Frontal cortex (tissue), 4 donors: ENCODE results near the gene MSL1. TPM values are rescaled to one million over a fixed set of nuclear protein-coding genes. Genes with fewer than 3 reads are reported as not detected.
A peak's percentile ranks its signal among the peaks of the same experiment; 100 is the strongest.

Experiments used
- DNase-seq, 2 donors: peaks; one replicate each; pipeline ENCODE4 v3.0.0; 2012; ENCODE audit warnings: low spot score in 2 of 2
- FAIRE-seq: peaks from 2 replicates; lab custom pipeline; 2012; peaks lifted over from hg19 to GRCh38; lab: Jason Lieb, UNC
- total RNA-seq: library from RNA; depleted of rRNA; stranded (reverse); fragments of >200 nt; gene quantifications from one replicate; pipeline ENCODE4 v1.2.3, GENCODE V29; 2014
- donor health status: control.
- donor health status: control.
- donor health status: control.

The MSL1 gene
- total RNA-seq, 1 donor from 2014 or later = 81.5 TPM

- FAIRE-seq (no peak), DNase-seq (no peak)
These were observed 31.3 kb upstream of the MSL1 start for GRCh38 chr17:40090237-40091119.

- DNase-seq = no peak
- FAIRE-seq = no peak
These were observed 29.9 kb upstream of the MSL1 start for GRCh38 chr17:40091691-40092397.

GRCh38 chr17:40092581-40092980 lies 29.2 kb upstream of the MSL1 start:
- DNase-seq (peak in 1 of 2 donors; percentile 63), FAIRE-seq (no peak)

- DNase-seq (no peak), FAIRE-seq (no peak)
These were observed 28.7 kb upstream of the MSL1 start for GRCh38 chr17:40093005-40093579.

GRCh38 chr17:40093580-40094201 lies 28.1 kb upstream of the MSL1 start:
- no peak for FAIRE-seq
- no peak for DNase-seq

- DNase-seq (no peak), FAIRE-seq (no peak)
These were observed 26.9 kb upstream of the MSL1 start for GRCh38 chr17:40094874-40095273.

- DNase-seq (no peak), FAIRE-seq (no peak)
These were observed 26.3 kb upstream of the MSL1 start for GRCh38 chr17:40095351-40095943.

GRCh38 chr17:40095944-40096791 lies 25.6 kb upstream of the MSL1 start:
- no peak for FAIRE-seq
- peak in 1 of 2 donors; percentile 56 for DNase-seq

- FAIRE-seq (no peak), DNase-seq (no peak)
These were observed 24.7 kb upstream of the MSL1 start for GRCh38 chr17:40097087-40097486.

- DNase-seq (no peak), FAIRE-seq (no peak)
These were observed 23.6 kb upstream of the MSL1 start for GRCh38 chr17:40097931-40098845.

- DNase-seq (peak; percentile 87 to 94), FAIRE-seq (no peak)
These were observed 22.7 kb upstream of the MSL1 start for GRCh38 chr17:40098846-40099618.

- DNase-seq = no peak
- no peak for FAIRE-seq
These were observed 22.0 kb upstream of the MSL1 start for GRCh38 chr17:40099619-40100418.

GRCh38 chr17:40100419-40100668 lies 21.4 kb upstream of the MSL1 start, which contains the start of gene NR1D1:
Gene NR1D1 (minus strand): TSS chr17:40100589. CDS start chr17:40100094, 495 bp downstream.
- FAIRE-seq = no peak

GRCh38 chr17:40100669-40101366 lies 21.0 kb upstream of the MSL1 start:
- DNase-seq = peak; percentile 83 to 87
- no peak for FAIRE-seq

More at GRCh38 chr17:40100419-40100668, 21.4 kb upstream of the MSL1 start, which contains the start of gene NR1D1:
- no peak for DNase-seq

- DNase-seq (no peak), FAIRE-seq (no peak)
These were observed 20.2 kb upstream of the MSL1 start for GRCh38 chr17:40101367-40102210.
